Measurements from ENCODE around the gene PTPA. TPM values are rescaled to one million over a fixed set of nuclear protein-coding genes. Genes with fewer than 3 reads are reported as not detected.
"Not testable (repeated sequence)": the region's sequence is repeated elsewhere in the genome, so short reads cannot be mapped to it uniquely, and the experiment has no call there.

Gene PTPA
- total RNA-seq, 1 experiment from 2014 or later, result 91.8 TPM

GRCh38 chr9:129185991-129186390 lies 74.8 kb downstream of the PTPA start:
- no peak overlapping the region for H3K4me3 Mint-ChIP-seq (ENCODE audit: unreplicated experiment)
- ChIA-PET POLR2A (interaction anchor here (2.2 kb wide), 1 partner anchor 146 kb away, joined by 10 read pairs; no protein-coding TSS in a partner anchor), CTCF (interaction anchor here (0.6 kb wide), 1 partner anchor 15 kb away, joined by 3 read pairs; no protein-coding TSS in a partner anchor)
- H3K27ac Mint-ChIP-seq (ENCODE audit: low read depth, unreplicated experiment), result no peak overlapping the region
- BruUV-seq (replicated peaks), result no TSS peak
- TF ChIP-seq CTCF (IDR thresholded peaks at IDR 0.05; ENCODE audit: unreplicated experiment), result no peak
- peaks cover 9% of the 10 kb centered on the region for H3K4me1 Mint-ChIP-seq (ENCODE audit: insufficient read depth, unreplicated experiment)
- peak; percentile 24 for DNase-seq (ENCODE audit: unreplicated experiment)
- H3K27me3 Mint-ChIP-seq (ENCODE audit: insufficient read depth, unreplicated experiment), result no peaks in the 10 kb centered on the region
- intact Hi-C loops (cut with micrococcal nuclease), result no loop called here
- no peaks in the 10 kb centered on the region for H3K36me3 Mint-ChIP-seq (ENCODE audit: insufficient read depth, unreplicated experiment)
- H3K9me3 Mint-ChIP-seq (ENCODE audit: unreplicated experiment), result no peaks in the 10 kb centered on the region

- Mint-ChIP-seq H3K4me1 (ENCODE audit: insufficient read depth, unreplicated experiment) (peaks cover 9% of the 10 kb centered on the region), H3K27me3 (ENCODE audit: insufficient read depth, unreplicated experiment) (no peaks in the 10 kb centered on the region), H3K36me3 (ENCODE audit: insufficient read depth, unreplicated experiment) (no peaks in the 10 kb centered on the region), H3K27ac (ENCODE audit: low read depth, unreplicated experiment) (no peak overlapping the region), H3K4me3 (ENCODE audit: unreplicated experiment) (no peak overlapping the region), H3K9me3 (ENCODE audit: unreplicated experiment) (no peaks in the 10 kb centered on the region)
- no peak for TF ChIP-seq CTCF (IDR thresholded peaks at IDR 0.05; ENCODE audit: unreplicated experiment)
- intact Hi-C loops (cut with micrococcal nuclease), result no loop called here
- no peak for DNase-seq (ENCODE audit: unreplicated experiment)
- ChIA-PET CTCF (interaction anchor here (0.6 to 0.7 kb wide), 3 partner anchors 56 to 305 kb away, joined by 3 to 5 read pairs (median 4); no protein-coding TSS in a partner anchor), POLR2A (interaction anchor here (1.2 to 2.2 kb wide), 2 partner anchors 9 to 145 kb away, joined by 4 to 10 read pairs; partner anchors contain the start of gene IER5L)
- no TSS peak for BruUV-seq (replicated peaks)
These were observed 75.8 kb downstream of the PTPA start for GRCh38 chr9:129187042-129187441.

DNA sequence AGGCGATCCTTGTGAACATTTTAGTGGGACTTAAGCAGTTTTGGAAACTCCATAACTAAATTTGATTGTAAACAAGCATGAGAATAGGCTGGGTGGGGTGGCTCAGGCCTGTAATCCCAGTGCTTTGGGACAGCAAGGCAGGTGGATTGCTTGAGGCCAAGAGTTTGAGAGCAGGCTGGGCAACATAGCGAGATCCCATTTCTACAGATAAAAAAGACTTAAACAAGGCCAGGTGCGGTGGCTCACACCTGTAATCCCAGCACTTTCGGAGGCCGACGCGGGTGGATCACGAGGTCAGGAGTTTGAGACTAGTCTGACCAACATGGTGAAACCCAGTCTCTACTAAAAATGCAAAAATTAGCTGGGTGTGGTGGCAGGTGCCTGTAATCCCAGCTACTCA lies 78.8 kb downstream of the PTPA start:
- BruUV-seq (replicated peaks); H3K4me3 Mint-ChIP-seq (ENCODE audit: unreplicated experiment); H3K36me3 Mint-ChIP-seq (ENCODE audit: insufficient read depth, unreplicated experiment); H3K9me3 Mint-ChIP-seq (ENCODE audit: unreplicated experiment); H3K27ac Mint-ChIP-seq (ENCODE audit: low read depth, unreplicated experiment); DNase-seq (ENCODE audit: unreplicated experiment); H3K4me1 Mint-ChIP-seq (ENCODE audit: insufficient read depth, unreplicated experiment); intact Hi-C loops (cut with micrococcal nuclease): not testable (repeated sequence)
- ChIA-PET POLR2A (interaction anchor here (3.5 kb wide), 1 partner anchor 12 kb away, joined by 16 read pairs; the partner anchor contains the start of gene IER5L), CTCF (interaction anchor here (0.5 to 0.6 kb wide), 3 partner anchors 10 to 452 kb away, joined by 3 to 4 read pairs (median 3); no protein-coding TSS in a partner anchor)
- H3K27me3 Mint-ChIP-seq (ENCODE audit: insufficient read depth, unreplicated experiment), result peaks cover 13% of the 10 kb centered on the region

DNA sequence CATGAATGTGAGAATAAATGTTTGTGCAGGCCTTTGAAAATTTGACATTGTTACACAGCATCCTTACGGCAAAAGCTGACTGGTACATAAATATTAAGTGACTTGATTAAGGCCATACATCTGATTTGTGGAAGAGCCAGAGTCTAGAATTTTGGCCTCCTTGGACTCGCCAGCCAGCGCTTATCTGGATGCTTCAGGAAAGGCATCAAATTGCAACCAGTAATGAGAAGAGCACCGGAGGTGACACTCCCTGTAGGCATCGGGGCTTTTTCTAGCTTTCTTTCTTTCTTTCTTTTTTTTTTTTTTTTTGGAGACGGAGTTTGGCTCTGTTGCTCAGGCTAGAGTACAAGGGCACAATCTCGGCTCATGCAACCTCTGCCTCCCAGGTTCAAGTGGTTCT lies 80.0 kb downstream of the PTPA start:
- no peak for TF ChIP-seq CTCF (IDR thresholded peaks at IDR 0.05; ENCODE audit: unreplicated experiment)
- POLR2A ChIA-PET, result interaction anchor here (3.5 kb wide), 1 partner anchor 13 kb away, joined by 16 read pairs; the partner anchor contains the start of gene IER5L

More for the DNA sequence above, 80.0 kb downstream of the PTPA start:
- Mint-ChIP-seq H3K4me1 (ENCODE audit: insufficient read depth, unreplicated experiment) (no peaks in the 10 kb centered on the region), H3K27me3 (ENCODE audit: insufficient read depth, unreplicated experiment) (peaks cover 13% of the 10 kb centered on the region), H3K9me3 (ENCODE audit: unreplicated experiment) (no peaks in the 10 kb centered on the region), H3K27ac (ENCODE audit: low read depth, unreplicated experiment) (no peak overlapping the region), H3K4me3 (ENCODE audit: unreplicated experiment) (no peak overlapping the region), H3K36me3 (ENCODE audit: insufficient read depth, unreplicated experiment) (no peaks in the 10 kb centered on the region)
- intact Hi-C loops (cut with micrococcal nuclease), result no loop called here
- CTCF ChIA-PET, result interaction anchor here (0.7 kb wide), 1 partner anchor 18 kb away, joined by 3 read pairs; no protein-coding TSS in a partner anchor
- DNase-seq (ENCODE audit: unreplicated experiment), result no peak
- no TSS peak for BruUV-seq (replicated peaks)
